T-helper 17 cell (primary cell): ENCODE results near the gene FAM236C. TPM values are rescaled to one million over a fixed set of nuclear protein-coding genes. Genes with fewer than 3 reads are reported as not detected.
"Not testable (repeated sequence)": the region's sequence is repeated elsewhere in the genome, so short reads cannot be mapped to it uniquely, and the experiment has no call there.

Experiments used
- ATAC-seq: fragments of 150-1000 bp; cut with Tn5 transposase; 2 replicates; pipeline ENCODE4 v1.10.0; 2021; ENCODE audit warnings: mild to moderate bottlenecking, moderate library complexity
- DNase-seq, 3 donors: peaks; one replicate each; pipeline versions ENCODE4 v3.0.0 to v3.0.0-alpha.2; 2020 to 2021
- H3K9me3 ChIP-seq: one replicate; pipeline ENCODE4 v1.7.0; 2013; ENCODE audit warnings: low read length, mild to moderate bottlenecking; ENCODE audit not compliant: control insufficient read depth, poor library complexity, severe bottlenecking
- H3K27ac Mint-ChIP-seq: one replicate; pipeline ENCODE4 v1.8.0; 2022; ENCODE audit warnings: mild to moderate bottlenecking, moderate library complexity, mixed read lengths
- H3K27me3 Mint-ChIP-seq: one replicate; pipeline ENCODE4 v1.8.0; 2022; ENCODE audit warnings: mixed read lengths
- H3K36me3 Mint-ChIP-seq: one replicate; pipeline ENCODE4 v1.8.0; 2022; ENCODE audit warnings: low read depth, mixed read lengths
- H3K4me1 Mint-ChIP-seq: one replicate; pipeline ENCODE4 v1.8.0; 2022; ENCODE audit warnings: mild to moderate bottlenecking, mixed read lengths
- H3K4me3 Mint-ChIP-seq: one replicate; pipeline ENCODE4 v1.8.0; 2022; ENCODE audit warnings: mild to moderate bottlenecking, moderate library complexity, mixed read lengths
- total RNA-seq, 4 donors: library from RNA in 2 of 4; stranded (reverse) in 2 of 4; gene quantifications; one replicate each; pipeline ENCODE4 v1.2.3 and lab custom pipeline; 2022 to 2026

Gene FAM236C
- not detected for total RNA-seq
- total RNA-seq (lab: John Stamatoyannopoulos, UW) = 0 reads per million in 2 donors

DNA sequence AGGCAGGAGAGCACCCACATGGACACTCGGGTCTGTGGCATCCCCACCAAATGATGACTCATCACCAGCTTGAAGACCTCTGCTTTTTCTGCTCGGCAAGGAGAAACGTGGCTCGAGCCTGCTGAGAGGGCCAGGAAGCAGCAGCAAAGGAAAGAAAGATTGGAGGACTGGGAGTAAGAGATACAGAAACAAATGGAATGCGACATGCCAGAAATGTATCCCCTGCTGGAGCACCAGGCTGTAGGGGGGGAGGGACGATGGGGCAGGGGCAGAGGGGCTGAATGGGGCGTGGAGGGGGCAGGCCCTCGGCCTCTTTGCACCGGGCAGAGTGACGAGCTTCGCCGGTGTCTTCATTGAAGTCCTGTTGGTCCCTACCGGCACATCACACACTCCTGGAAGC lies at the start of gene FAM236C:
Gene FAM236C (plus strand): TSS at position 301 of the 400 bp plus-strand sequence. CDS start 100 bp downstream, outside the sequence.
- DNase-seq, H3K4me1 Mint-ChIP-seq, H3K36me3 Mint-ChIP-seq, H3K27ac Mint-ChIP-seq, ATAC-seq, H3K9me3 ChIP-seq, H3K4me3 Mint-ChIP-seq, H3K27me3 Mint-ChIP-seq: not testable (repeated sequence)

DNA sequence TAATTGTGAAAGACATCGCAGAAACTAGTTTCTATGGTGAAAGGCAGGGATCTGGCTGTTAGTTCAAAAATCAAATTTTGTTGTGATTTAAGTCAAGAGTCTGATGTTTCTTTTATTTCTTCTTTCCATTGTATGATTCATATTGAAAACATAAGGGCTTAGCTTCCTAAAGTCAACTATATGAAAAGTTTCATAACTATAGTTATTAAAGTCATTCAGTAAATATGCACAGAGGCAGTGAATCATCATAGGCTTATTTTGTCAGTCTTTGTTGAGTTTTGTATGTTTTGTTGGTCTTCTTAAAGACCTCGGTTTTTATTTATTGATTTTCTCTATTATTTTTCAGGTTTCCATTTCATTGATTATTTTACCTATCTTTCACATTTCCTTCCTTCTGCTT lies 29.5 kb upstream of the FAM236C start:
- not testable (repeated sequence) for H3K36me3 Mint-ChIP-seq, DNase-seq, H3K9me3 ChIP-seq, H3K4me3 Mint-ChIP-seq, H3K27ac Mint-ChIP-seq, H3K4me1 Mint-ChIP-seq, H3K27me3 Mint-ChIP-seq, ATAC-seq

DNA sequence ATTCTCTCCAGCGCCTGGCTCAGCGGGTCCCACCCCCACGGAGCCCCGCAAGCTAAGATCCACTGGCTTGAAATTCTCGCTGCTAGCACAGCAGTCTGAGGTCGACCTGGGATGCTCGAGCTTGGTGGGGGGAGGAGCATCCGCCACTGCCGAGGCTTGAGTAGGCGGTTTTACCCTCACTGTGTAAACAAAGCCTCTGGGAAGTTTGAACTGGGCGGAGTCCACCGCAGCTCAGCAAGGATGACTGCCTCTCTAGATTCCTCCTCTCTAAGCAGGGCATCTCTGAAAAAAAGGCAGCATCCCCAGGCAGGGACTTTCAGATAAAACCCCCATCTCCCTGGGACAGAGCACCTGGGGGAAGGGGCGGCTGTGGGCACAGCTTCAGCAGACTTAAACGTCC lies 22.7 kb upstream of the FAM236C start:
- H3K36me3 Mint-ChIP-seq, H3K4me3 Mint-ChIP-seq, DNase-seq, H3K9me3 ChIP-seq, H3K27me3 Mint-ChIP-seq, ATAC-seq, H3K4me1 Mint-ChIP-seq, H3K27ac Mint-ChIP-seq: not testable (repeated sequence)

DNA sequence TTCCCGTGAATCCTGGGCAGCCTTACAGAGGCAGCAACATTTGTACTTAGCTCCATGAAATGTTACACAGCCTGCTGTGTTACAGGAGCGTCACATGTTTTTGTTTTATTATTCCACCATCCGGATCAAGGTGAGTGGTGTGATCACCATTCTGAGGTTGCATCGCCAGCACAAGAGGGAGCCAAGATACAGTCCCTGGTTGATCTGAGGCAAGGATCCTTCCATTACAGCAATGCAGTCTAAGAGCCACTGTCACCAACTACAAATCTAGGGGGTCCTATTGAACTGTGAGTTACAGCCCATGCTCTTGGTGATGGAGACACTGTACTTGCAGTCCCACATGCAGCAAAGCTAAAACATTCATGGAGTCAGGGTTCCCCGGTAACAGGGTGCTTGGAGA lies 3.7 kb downstream of the FAM236C start:
- H3K36me3 Mint-ChIP-seq, H3K4me1 Mint-ChIP-seq, H3K9me3 ChIP-seq, DNase-seq, H3K4me3 Mint-ChIP-seq, ATAC-seq, H3K27ac Mint-ChIP-seq, H3K27me3 Mint-ChIP-seq: not testable (repeated sequence)

DNA sequence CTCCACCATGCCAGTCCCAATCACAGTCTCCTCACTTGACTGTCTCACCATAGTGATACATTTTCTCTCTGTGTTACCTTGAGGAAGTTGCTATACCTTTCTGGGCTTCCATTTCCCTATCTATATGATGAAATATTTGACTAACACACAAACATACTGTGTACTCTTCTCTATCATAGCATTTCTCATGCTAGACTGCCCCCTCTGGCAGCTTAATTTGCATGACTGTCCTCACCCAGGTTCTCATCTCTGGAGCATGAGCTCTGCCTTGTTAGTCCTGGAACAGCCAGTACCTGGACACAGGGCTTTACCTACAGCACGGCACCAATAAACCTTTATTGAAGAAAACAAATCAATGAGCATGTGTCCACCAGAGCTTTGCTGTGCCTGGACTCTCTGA lies 19.9 kb downstream of the FAM236C start:
- not testable (repeated sequence) for H3K4me3 Mint-ChIP-seq, H3K9me3 ChIP-seq, H3K27me3 Mint-ChIP-seq, DNase-seq, H3K27ac Mint-ChIP-seq, ATAC-seq, H3K36me3 Mint-ChIP-seq, H3K4me1 Mint-ChIP-seq

DNA sequence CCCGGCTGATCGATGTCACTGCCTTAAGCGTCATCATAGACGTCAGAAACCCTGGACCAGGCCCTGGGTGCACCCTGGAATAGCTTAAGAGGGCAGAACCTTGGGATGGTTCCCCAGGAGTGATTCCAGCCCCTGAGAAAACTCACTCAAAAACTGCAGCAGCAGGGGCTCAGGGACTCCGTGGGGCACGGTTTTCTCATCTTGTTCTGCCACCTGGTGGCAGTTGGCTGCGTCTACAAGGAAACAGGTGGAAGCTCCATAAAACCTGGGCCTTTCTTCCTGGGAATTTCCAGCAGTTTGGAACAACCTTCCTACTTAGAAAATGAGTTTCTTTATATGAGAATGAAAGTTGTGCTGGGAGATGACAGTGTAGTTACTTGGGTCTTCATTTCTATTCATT lies 24.0 kb downstream of the FAM236C start:
- H3K27me3 Mint-ChIP-seq, H3K27ac Mint-ChIP-seq, H3K9me3 ChIP-seq, H3K4me1 Mint-ChIP-seq, H3K4me3 Mint-ChIP-seq, ATAC-seq, DNase-seq, H3K36me3 Mint-ChIP-seq: not testable (repeated sequence)

DNA sequence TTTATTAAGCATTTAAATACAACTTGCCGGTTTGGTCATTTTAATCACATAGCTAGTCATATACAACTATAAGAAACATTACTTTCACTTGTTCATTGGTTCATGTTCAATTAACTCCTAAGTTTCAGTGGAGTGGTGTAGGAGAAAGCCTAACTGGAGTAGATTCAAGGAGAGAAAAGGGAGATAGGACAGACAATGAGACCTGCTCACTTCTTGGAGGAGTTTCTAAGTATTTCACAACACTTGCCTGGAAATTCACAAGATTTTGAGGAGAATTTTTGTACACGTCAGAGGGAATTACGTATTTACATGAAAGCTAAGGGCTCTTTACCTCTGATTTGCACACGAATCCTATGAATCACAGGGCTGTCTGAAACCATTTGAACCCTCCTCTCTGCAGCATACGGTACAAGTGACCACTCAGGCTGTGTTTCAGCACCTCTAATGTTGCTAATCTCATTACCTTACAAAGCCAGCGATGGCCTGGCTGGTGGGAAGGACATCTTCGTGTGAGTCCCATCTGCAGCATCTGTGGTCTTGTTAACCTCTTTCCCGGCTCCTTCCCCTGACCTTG lies 24.6 kb downstream of the FAM236C start:
- H3K27ac Mint-ChIP-seq, H3K36me3 Mint-ChIP-seq, H3K9me3 ChIP-seq, DNase-seq, H3K4me3 Mint-ChIP-seq, H3K4me1 Mint-ChIP-seq, H3K27me3 Mint-ChIP-seq, ATAC-seq: not testable (repeated sequence)

DNA sequence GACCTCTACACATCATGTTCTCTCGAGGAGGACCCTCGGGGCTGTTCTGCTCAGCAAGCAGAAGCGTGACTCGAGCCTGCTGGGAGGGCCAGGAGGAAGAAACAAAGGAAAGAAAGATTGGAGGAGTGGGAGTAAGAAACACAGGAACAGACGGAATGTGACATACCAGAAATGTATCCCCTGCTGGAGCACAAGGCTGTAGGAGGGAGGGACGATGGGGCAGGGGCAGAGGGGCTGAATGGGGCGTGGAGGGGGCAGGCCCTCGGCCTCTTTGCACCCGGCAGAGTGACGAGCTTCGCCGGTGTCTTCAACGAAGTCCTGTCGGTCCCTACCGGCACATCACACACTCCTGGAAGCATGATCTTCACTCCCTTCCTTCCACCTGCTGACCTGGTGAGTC lies 25.5 kb downstream of the FAM236C start, which contains the start of gene FAM236A:
Gene FAM236A (plus strand): TSS at position 301 of the 400 bp plus-strand sequence. CDS start 57 bp downstream, at position 358.
- not testable (repeated sequence) for H3K9me3 ChIP-seq, H3K27me3 Mint-ChIP-seq, H3K36me3 Mint-ChIP-seq, H3K4me3 Mint-ChIP-seq, H3K4me1 Mint-ChIP-seq, DNase-seq, H3K27ac Mint-ChIP-seq, ATAC-seq

DNA sequence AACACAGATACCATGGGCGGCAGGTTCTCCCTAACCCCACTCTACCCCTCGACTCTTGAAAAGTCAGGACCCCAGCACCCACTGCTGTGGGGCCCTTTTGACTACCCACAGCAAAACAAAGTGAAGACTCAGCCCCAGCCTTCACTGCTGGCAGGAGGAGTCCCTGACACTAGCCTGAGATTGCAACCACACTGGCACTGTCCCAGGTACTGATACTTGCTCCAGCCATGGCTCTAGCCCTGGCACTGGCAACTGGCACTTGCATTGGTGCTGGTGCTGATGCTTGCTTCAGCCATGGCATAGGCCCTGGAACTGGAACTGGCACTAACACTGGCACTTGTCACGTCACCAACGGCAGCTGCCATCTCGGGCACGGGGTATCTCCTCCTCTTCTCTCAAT lies 29.9 kb downstream of the FAM236C start:
- not testable (repeated sequence) for H3K36me3 Mint-ChIP-seq, H3K27me3 Mint-ChIP-seq, H3K4me3 Mint-ChIP-seq, H3K9me3 ChIP-seq, ATAC-seq, H3K27ac Mint-ChIP-seq, DNase-seq, H3K4me1 Mint-ChIP-seq

DNA sequence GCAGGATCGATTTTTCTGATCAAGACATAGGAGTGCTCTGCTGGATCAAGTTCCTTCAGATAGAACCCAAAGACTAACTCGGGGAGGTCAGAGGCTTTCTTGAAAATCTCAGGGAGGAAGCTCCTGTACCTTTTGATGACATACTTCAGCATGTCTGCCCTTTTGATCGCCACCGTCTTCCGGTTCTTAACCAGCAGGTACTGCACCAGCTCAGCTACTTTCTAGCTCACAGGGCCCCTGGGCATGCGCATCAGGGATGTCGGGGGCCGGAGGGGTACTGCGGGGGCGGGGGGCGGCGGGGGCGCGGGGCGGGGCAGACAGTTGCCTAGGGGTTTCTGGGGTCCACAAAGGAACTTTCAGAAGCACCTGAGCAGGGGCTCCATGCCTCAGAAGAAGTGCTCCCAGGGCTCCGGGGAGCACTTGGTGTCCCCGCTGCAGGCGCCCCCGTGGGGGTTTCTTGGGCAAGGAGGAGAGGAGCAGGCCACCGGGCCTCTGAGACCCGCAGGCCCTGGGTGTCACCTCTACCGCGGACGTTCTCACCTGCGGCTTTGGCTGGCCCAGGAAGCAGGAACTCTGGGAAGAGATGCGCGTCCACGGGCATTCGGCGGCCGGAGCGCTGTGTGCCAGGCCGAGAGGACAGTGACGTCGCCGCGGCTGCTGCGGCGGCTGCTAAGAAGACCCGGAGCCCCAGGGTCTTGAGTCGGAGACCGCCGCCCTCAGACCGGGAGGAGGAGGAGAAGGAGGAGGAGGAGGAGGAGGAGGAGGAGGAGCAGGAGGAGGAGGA lies 30.8 kb downstream of the FAM236C start:
- ATAC-seq = peak; percentile 84
- not testable (repeated sequence) for DNase-seq, H3K36me3 Mint-ChIP-seq, H3K27me3 Mint-ChIP-seq, H3K9me3 ChIP-seq, H3K4me1 Mint-ChIP-seq, H3K4me3 Mint-ChIP-seq, H3K27ac Mint-ChIP-seq

DNA sequence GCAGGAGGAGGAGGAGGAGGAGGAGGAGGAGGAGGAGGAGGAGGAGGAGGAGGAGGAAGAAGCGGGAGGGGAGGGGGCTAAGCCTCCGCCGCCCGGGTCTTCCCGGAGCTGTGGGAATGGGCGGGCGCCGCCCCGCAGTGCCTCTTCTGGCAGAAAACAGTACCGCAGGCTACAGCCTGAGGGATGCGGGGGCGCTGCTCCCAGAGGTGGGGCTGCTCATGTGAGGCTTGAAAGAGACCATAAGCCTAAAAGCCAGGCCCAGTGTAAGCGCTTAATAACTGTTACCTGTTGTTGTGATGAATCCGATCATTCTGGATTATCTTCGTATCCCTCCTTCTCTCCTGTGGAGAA lies 31.4 kb downstream of the FAM236C start, which contains the start of gene DMRTC1:
Gene DMRTC1 (minus strand): TSS at position 19 of the 351 bp plus-strand sequence. CDS start 68,143 bp downstream, outside the sequence.
- H3K27me3 Mint-ChIP-seq, H3K9me3 ChIP-seq, H3K4me1 Mint-ChIP-seq, H3K36me3 Mint-ChIP-seq, DNase-seq, H3K27ac Mint-ChIP-seq, H3K4me3 Mint-ChIP-seq: not testable (repeated sequence)
- peak; percentile 82 for ATAC-seq

DNA sequence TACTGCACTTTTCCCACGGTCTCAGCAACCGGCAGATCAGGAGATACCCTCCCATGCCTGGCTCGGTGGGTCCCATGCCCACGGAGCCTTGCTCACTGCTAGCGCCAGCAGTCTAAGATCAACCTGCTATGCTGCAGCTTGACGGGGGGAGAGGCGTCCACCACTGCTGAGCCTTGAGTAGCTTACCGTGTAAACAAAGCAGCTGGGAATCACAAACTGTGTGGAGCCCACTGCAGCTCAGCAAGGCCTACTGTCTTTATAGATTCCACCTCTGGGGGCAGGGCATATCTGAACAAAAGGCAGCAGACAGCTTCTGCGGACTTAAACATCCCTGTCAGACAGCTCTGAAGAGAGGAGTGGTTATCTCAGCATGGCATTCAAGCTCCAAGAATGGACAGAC lies 47.6 kb downstream of the FAM236C start:
- DNase-seq, H3K36me3 Mint-ChIP-seq, H3K9me3 ChIP-seq, H3K27ac Mint-ChIP-seq, H3K4me3 Mint-ChIP-seq, H3K27me3 Mint-ChIP-seq, H3K4me1 Mint-ChIP-seq, ATAC-seq: not testable (repeated sequence)
